ENCODE data around the gene BBS7.

The BBS7 gene

DNA sequence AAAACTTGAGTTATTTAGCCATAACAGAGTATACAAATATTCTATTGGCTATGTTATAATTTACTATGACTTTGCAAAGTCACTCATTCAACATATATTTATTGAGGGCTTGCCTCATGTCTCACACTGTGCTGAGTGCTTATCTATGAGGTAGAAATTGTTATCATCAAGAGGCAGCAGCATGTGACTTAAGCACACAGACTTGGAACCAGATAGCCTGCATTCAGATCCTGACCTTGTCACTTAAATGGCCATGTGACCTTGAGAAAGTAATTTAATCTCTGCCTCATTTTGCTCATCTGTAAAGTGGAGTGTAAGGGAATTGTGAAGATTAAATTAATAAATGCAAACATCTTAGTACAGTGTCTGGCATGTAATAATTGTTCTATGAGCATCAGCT is 79.3 kb downstream of the BBS7 start:
- DNase-seq (ENCODE audit: low read depth), result no peak

DNA sequence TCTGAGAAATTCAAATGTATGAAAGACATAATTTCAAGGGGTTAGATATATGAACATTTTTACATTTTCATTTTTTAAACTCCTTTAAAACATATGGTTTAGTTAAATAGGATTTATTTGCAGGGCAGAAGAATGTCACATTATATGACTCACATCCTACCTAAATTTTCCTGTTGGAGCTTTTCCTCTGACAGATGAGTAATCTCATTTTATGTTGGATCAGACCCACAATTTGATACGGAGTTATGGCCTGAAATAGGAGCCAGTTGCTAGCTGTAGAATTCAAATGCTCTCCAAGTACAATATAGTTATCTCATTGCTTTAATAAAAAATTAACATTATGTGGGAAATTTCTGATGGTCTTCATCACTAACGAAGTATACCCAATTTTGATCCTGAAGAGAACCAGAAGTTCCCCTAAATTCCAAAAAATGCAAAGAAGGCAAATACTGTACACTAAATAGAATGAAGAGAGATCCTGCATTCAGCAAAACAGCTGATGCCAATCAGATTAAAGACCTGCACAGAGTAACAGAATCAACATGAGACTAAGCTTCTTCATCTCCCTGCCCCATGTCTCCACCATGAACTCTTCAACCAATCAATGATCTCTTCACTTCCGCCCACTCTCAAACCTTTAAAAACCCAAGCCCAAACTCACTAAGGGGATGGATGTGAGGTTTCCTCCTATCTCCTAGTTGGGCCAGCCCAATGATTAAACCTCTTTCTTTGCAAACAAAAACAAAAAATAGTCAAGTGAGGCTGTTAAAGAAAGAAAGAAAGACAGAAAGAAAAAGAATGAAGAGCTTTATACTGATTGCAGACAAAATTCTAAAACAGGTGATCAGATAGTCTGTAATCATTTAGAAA is 80.1 kb downstream of the BBS7 start:
- DNase-seq (ENCODE audit: low read depth), result peak; percentile 65

GRCh38 chr4:121789455-121789854 is 80.8 kb downstream of the BBS7 start:
- DNase-seq (ENCODE audit: low read depth), result peak; percentile 29

- no peak for DNase-seq (ENCODE audit: low read depth)
These were observed 81.4 kb downstream of the BBS7 start for GRCh38 chr4:121788896-121789295.

DNA sequence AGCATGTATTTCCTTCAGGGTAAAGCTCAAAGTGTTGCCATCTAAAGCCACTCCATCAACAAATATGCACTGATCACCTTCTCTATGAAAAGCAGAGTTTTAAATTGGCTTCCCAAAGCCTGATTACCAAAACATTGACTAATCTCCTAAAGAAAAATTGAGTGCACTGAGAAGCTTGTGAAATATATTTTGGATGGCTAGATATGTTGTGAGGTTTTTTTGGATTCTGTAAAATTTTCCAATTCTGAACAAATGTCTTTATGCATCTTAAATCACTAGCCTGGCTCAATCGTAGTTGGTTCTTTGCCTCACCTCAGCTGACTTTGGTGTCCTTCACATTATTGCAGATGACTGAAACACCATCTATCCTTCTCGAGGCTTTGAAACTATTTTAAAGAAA is 84.1 kb downstream of the BBS7 start:
- no peak for DNase-seq (ENCODE audit: low read depth)

- peak; percentile 34 for DNase-seq (ENCODE audit: low read depth)
These were observed 84.8 kb downstream of the BBS7 start for GRCh38 chr4:121785479-121785878.

GRCh38 chr4:121784975-121785374 is 85.3 kb downstream of the BBS7 start:
- peak; percentile 97 for DNase-seq (ENCODE audit: low read depth)

DNA sequence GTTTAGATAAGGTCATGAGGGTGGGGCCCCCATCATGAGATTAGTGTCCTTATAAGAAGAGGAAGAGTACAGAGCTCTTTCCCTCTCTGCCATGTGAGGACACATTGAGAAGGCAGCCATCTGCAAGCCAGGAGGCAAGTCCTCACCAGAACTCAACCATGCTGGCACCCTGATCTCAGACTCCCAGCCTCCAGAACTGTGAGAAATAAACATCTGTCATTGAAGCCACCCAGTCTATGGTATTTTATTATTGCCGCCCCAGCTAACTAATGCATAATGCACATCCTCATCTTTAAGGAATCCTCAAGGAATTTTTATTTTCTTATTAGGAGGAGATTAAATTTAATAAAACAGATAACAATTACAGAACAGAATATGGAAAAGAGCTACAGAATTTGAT is 85.9 kb downstream of the BBS7 start:
- DNase-seq (ENCODE audit: low read depth), result no peak

- DNase-seq (ENCODE audit: low read depth), result no peak
These were observed 87.1 kb downstream of the BBS7 start for GRCh38 chr4:121783210-121783609.

DNA sequence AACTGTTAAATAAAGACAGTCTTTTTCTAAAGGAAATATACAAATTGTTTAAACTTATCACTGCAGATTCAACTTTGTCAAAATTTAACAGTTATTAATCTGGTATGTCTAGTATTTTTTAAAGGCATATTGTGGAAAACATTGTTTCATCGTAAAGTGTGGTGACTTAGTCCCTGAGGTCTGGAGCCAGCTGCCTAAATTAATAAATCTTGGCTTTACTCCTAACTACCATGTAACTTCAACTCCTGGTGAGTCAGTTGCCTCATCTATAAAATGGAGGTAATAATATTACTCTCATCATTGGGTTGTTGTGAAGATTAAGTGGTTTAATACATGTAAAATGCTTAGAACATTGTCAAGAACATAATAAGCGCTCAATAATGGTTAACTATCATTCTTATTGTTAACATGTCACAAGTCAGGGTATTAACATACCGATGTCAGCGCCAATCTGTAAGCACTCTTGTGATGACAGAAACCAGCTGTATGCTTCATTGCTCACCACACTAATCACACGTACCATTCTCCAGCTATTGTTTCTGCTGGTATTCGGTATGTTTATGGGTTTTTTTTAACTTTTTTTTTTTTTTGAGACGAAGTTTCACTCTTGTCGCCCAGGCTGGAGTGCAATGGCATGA is 91.2 kb downstream of the BBS7 start:
- DNase-seq (ENCODE audit: low read depth), result no peak

DNA sequence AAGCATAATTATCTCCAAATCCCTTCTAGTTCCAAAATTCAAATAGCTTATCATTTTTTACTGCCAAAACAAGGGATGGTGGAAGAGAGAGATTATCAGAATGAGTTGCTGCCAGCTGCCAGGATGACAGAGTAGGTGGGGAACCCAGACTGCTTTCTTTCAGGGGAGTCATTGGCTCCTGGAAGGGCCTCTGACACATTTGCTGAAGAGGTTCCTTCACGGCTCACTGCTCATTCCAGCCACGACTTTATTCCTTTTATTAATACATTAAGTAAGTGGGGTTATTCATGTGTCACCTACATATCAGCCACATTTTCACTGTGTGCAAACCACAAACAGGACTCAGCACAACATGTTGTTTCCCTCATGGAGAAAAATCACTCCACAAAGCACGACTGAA is 92.6 kb downstream of the BBS7 start:
- DNase-seq (ENCODE audit: low read depth), result no peak

- DNase-seq (ENCODE audit: low read depth), result peak; percentile 62
These were observed 93.5 kb downstream of the BBS7 start for GRCh38 chr4:121776610-121777401.

Measured in amniotic epithelial cell (primary cell).